ENCODE data around the gene IKBKE. TPM values are rescaled to one million over a fixed set of nuclear protein-coding genes. Genes with fewer than 3 reads are reported as not detected.

The IKBKE gene
- total RNA-seq (2014; rRNA removed; shearing (Covaris generic)) = 12.6 and 26.7 TPM in 2 replicates

DNA sequence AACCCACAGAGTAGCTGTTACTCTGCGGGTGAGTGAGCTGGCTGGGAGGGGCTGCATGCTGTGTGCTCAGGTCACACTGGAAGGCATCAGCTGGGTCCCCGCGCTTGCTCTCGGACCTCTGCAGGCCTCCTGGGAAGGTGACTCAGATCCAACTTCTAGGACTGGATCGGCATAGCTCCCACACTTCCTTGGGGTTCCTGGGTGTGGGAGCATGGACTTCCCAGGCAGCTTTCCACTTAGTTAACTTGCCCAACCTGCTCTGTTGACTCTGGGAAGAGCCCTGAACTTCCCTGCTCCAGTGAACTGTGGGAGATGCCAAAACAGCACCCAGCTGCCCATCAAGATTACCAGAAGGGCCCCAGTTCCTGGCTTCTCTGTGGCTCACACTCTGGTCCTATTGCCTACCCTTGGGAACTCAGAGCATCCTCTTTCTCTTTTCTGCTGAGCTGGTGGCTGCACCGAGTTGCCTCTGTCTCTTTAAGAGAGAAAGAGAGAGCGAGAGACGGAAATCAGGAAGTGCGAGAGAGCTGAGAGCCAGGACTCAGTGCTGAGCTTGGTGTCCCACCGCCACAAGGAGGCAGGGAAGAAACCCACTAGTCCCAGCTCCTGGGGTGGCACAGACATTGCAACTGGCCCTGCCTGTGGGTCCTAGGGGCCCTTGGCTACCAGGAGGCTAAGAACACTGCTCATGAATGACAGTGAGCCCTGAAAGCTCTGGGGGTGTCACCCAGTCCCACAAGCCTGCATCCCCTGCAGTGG lies at the start of gene IKBKE:
Gene IKBKE (plus strand): TSS at position 544 of the 759 bp plus-strand sequence. CDS start 2,752 bp downstream, outside the sequence.
- Histone ChIP-seq H3K4me3 (peak within 1 kb of the TSS; percentile 47), H3K9me3 (replicated peaks) (no peaks in the 10 kb centered on the region), H3K36me3 (peaks cover 11% of the 10 kb centered on the region), H3K27ac (no peak within 1 kb of the TSS), H3K4me1 (replicated peaks) (peaks cover 24% of the 10 kb centered on the region), H3K27me3 (replicated peaks) (no peaks in the 10 kb centered on the region)
- DNase-seq (ENCODE audit: low read depth in 1 of 2, low spot score in 2 of 2) = peak; percentile 67 to 71

DNA sequence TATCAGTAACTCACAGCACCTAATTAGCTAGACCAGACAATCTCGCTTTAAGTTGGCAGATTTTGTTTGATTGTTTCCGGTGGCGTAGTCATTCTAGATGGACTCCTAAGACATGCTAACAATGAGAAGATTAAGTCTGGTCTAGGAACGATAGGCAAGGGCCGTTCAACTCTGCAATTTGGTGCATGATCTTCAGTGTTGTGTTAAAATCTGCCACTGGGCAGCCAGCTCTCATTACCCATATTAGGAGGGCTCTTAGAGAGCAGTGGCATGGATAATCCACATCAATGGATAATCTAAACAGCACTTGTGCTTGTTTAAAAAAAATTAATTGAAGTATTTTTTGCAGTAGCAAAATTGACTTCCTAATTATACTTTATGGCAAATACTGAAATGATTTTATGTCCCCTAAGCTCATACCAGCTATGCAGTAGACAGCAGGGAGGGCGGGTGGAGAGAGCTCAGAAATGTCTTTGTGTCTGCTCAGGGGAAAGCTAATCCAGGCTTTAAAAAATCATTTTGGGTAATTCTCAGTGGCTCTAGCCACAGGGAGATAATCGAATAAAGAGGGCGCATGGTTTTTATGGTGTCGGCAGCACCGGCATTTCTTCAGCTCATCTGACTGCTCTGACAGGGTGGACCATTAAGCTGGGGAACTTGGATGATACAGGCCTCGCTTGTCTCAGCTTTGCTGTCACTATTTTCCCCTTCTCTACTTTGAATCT lies 48.5 kb upstream of the IKBKE start:
- H3K27me3 ChIP-seq (replicated peaks) = no peaks in the 10 kb centered on the region
- no peak overlapping the region for H3K27ac ChIP-seq
- peaks cover 55% of the 10 kb centered on the region for H3K36me3 ChIP-seq
- no peak for DNase-seq (ENCODE audit: low read depth in 1 of 2, low spot score in 2 of 2)
- no peaks in the 10 kb centered on the region for H3K9me3 ChIP-seq (replicated peaks)
- no peaks in the 10 kb centered on the region for H3K4me1 ChIP-seq (replicated peaks)
- H3K4me3 ChIP-seq = no peak overlapping the region

DNA sequence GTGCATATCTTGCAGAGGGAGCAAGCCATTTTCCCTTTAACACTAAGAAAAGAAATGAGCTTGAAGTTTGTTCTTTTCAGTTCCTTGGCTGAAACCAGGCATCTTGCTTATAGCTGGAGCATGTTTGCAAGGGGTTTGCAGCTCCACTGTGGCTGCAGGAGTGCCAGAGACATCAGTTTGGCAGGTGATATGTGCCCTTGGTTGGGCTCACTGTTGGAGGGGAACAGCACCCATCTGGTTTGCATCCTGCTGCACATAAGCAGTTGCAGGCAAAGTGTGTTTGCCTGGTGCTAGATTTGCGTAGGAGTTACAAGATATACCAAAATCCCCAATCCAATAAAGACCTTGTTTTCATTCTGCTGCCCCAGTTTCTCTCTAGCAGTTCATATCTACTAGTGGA lies 47.8 kb upstream of the IKBKE start:
- no peak overlapping the region for H3K27ac ChIP-seq
- H3K4me1 ChIP-seq (replicated peaks) = no peaks in the 10 kb centered on the region
- H3K4me3 ChIP-seq = no peak overlapping the region
- no peak for DNase-seq (ENCODE audit: low read depth in 1 of 2, low spot score in 2 of 2)
- peaks cover 56% of the 10 kb centered on the region for H3K36me3 ChIP-seq
- H3K27me3 ChIP-seq (replicated peaks) = no peaks in the 10 kb centered on the region
- H3K9me3 ChIP-seq (replicated peaks) = no peaks in the 10 kb centered on the region

DNA sequence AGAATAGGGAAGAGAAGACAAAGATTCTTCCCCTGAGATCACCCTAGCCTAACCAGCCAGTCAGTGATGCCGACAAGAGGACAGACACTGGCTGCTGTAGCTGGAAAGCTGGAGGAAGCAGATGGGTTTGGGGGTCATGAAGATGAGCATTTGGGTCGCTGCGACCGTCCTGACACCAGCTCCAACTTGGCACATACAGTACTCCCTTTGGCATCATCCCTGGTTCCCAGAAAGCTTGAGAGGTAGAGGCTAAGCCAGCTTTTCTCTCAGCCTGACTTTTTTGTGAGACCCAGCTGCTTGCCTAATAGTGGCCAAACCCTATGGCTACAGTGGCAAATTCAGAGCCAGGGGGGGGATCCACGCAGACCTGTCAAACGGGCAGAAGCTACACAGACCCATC lies 43.0 kb upstream of the IKBKE start:
- Histone ChIP-seq H3K27ac (no peak overlapping the region), H3K36me3 (peaks cover 44% of the 10 kb centered on the region), H3K27me3 (replicated peaks) (no peaks in the 10 kb centered on the region), H3K4me1 (replicated peaks) (peaks cover 21% of the 10 kb centered on the region), H3K4me3 (no peak overlapping the region), H3K9me3 (replicated peaks) (no peaks in the 10 kb centered on the region)
- DNase-seq (ENCODE audit: low read depth in 1 of 2, low spot score in 2 of 2) = no peak

DNA sequence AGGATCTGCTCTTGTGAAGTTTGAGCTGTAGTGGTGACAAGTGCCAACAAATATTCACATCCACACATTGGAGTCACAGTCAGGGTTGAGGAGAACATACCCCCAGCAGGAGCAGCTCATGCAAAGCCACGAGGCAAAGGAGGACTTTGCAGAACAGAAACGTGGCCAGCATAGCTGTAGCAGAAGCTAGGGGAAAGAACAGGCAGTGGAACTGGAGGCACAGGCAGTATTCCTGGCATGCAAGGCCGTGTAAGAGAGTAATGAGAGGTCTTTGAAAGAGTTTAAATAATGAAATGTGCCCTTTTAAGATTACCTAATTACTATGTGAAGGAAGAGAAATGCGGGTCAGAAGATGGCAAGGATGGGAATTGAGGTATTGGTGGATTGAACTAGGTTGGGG lies 40.9 kb upstream of the IKBKE start:
- Histone ChIP-seq H3K4me3 (no peak overlapping the region), H3K27me3 (replicated peaks) (no peaks in the 10 kb centered on the region), H3K4me1 (replicated peaks) (peaks cover 21% of the 10 kb centered on the region), H3K36me3 (peaks cover 44% of the 10 kb centered on the region), H3K9me3 (replicated peaks) (no peaks in the 10 kb centered on the region), H3K27ac (peak overlapping the region; percentile 61)
- no peak for DNase-seq (ENCODE audit: low read depth in 1 of 2, low spot score in 2 of 2)

GRCh38 chr1:206430031-206430983 lies 40.0 kb upstream of the IKBKE start:
- peak overlapping the region; percentile 61 for H3K27ac ChIP-seq
- H3K36me3 ChIP-seq = peaks cover 42% of the 10 kb centered on the region
- peaks cover 21% of the 10 kb centered on the region for H3K4me1 ChIP-seq (replicated peaks)
- no peaks in the 10 kb centered on the region for H3K27me3 ChIP-seq (replicated peaks)
- peak; percentile 53 to 76 for DNase-seq (ENCODE audit: low read depth in 1 of 2, low spot score in 2 of 2)
- H3K9me3 ChIP-seq (replicated peaks) = no peaks in the 10 kb centered on the region
- H3K4me3 ChIP-seq = no peak overlapping the region

- H3K36me3 ChIP-seq = peaks cover 70% of the 10 kb centered on the region
- no peaks in the 10 kb centered on the region for H3K9me3 ChIP-seq (replicated peaks)
- H3K27me3 ChIP-seq (replicated peaks) = no peaks in the 10 kb centered on the region
- H3K4me3 ChIP-seq = no peak overlapping the region
- no peak for DNase-seq (ENCODE audit: low read depth in 1 of 2, low spot score in 2 of 2)
- H3K4me1 ChIP-seq (replicated peaks) = peaks cover 6% of the 10 kb centered on the region
- no peak overlapping the region for H3K27ac ChIP-seq
These were observed 34.8 kb upstream of the IKBKE start for GRCh38 chr1:206435445-206435844.

DNA sequence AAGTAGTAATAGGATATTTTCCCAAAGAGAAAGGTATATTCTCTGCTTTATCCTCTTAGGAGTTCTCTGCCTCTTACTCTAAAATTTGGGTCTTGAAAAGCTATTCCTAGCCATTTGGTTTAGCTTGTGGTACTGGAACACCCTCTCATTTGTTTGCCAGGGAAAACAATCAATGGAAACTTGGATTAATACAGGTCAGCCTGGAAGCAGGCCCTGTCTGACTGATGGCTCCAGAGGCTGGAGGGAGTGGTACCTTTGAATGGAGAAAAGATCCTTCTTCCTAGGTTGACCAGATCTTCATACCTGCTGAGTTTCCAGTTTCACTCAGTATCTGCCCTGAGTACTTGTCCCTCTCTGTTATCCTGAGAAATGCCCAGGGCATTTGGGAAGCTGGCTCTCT lies 31.7 kb upstream of the IKBKE start:
- Histone ChIP-seq H3K27me3 (replicated peaks) (no peaks in the 10 kb centered on the region), H3K4me1 (replicated peaks) (no peaks in the 10 kb centered on the region), H3K9me3 (replicated peaks) (no peaks in the 10 kb centered on the region), H3K27ac (no peak overlapping the region), H3K36me3 (peaks cover 76% of the 10 kb centered on the region), H3K4me3 (no peak overlapping the region)
- DNase-seq (ENCODE audit: low read depth in 1 of 2, low spot score in 2 of 2) = no peak

- no peaks in the 10 kb centered on the region for H3K4me1 ChIP-seq (replicated peaks)
These were observed 31.1 kb upstream of the IKBKE start for GRCh38 chr1:206439205-206439604.

GRCh38 chr1:206441336-206441967 lies 28.8 kb upstream of the IKBKE start:
- Histone ChIP-seq H3K4me1 (replicated peaks) (no peaks in the 10 kb centered on the region), H3K27ac (no peak overlapping the region), H3K9me3 (replicated peaks) (no peaks in the 10 kb centered on the region), H3K4me3 (no peak overlapping the region), H3K36me3 (peaks cover 76% of the 10 kb centered on the region), H3K27me3 (replicated peaks) (no peaks in the 10 kb centered on the region)
- no peak for DNase-seq (ENCODE audit: low read depth in 1 of 2, low spot score in 2 of 2)

More at GRCh38 chr1:206439205-206439604, 31.1 kb upstream of the IKBKE start:
- Histone ChIP-seq H3K36me3 (peaks cover 73% of the 10 kb centered on the region), H3K4me3 (no peak overlapping the region), H3K9me3 (replicated peaks) (no peaks in the 10 kb centered on the region), H3K27me3 (replicated peaks) (no peaks in the 10 kb centered on the region), H3K27ac (no peak overlapping the region)
- DNase-seq (ENCODE audit: low read depth in 1 of 2, low spot score in 2 of 2) = no peak

GRCh38 chr1:206442101-206442500 lies 28.2 kb upstream of the IKBKE start:
- H3K27ac ChIP-seq = no peak overlapping the region
- no peak for DNase-seq (ENCODE audit: low read depth in 1 of 2, low spot score in 2 of 2)
- no peak overlapping the region for H3K4me3 ChIP-seq
- H3K4me1 ChIP-seq (replicated peaks) = no peaks in the 10 kb centered on the region
- H3K36me3 ChIP-seq = peaks cover 74% of the 10 kb centered on the region
- H3K27me3 ChIP-seq (replicated peaks) = no peaks in the 10 kb centered on the region
- H3K9me3 ChIP-seq (replicated peaks) = no peaks in the 10 kb centered on the region

- no peak for DNase-seq (ENCODE audit: low read depth in 1 of 2, low spot score in 2 of 2)
- no peak overlapping the region for H3K27ac ChIP-seq
- peaks cover 67% of the 10 kb centered on the region for H3K36me3 ChIP-seq
These were observed 25.2 kb upstream of the IKBKE start for GRCh38 chr1:206445116-206445515.

DNA sequence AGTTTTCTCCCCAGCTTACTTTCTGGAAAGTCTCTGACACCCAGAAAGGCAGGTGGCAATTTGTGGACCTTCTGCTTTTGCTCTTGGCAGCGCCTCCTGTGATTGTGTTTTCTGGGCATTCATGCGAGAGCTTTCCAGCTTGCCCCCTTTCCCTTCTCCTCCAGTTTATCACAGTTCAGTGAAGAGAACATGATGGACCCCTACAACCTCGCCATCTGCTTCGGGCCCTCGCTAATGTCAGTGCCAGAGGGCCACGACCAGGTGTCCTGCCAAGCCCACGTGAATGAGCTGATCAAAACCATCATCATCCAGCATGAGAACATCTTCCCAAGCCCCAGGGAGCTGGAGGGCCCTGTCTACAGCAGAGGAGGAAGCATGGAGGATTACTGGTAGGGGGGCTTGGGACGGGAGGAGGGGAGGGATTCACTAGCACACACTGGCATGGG lies 24.3 kb upstream of the IKBKE start:
- Histone ChIP-seq H3K36me3 (peaks cover 69% of the 10 kb centered on the region), H3K9me3 (replicated peaks) (no peaks in the 10 kb centered on the region), H3K4me3 (no peak overlapping the region), H3K27ac (no peak overlapping the region), H3K4me1 (replicated peaks) (no peaks in the 10 kb centered on the region), H3K27me3 (replicated peaks) (no peaks in the 10 kb centered on the region)
- DNase-seq (ENCODE audit: low read depth in 1 of 2, low spot score in 2 of 2) = no peak

More at GRCh38 chr1:206445116-206445515, 25.2 kb upstream of the IKBKE start:
- no peaks in the 10 kb centered on the region for H3K9me3 ChIP-seq (replicated peaks)
- no peaks in the 10 kb centered on the region for H3K4me1 ChIP-seq (replicated peaks)
- no peak overlapping the region for H3K4me3 ChIP-seq
- H3K27me3 ChIP-seq (replicated peaks) = no peaks in the 10 kb centered on the region
